ENCODE measurements around the gene STXBP6.

Gene STXBP6

DNA sequence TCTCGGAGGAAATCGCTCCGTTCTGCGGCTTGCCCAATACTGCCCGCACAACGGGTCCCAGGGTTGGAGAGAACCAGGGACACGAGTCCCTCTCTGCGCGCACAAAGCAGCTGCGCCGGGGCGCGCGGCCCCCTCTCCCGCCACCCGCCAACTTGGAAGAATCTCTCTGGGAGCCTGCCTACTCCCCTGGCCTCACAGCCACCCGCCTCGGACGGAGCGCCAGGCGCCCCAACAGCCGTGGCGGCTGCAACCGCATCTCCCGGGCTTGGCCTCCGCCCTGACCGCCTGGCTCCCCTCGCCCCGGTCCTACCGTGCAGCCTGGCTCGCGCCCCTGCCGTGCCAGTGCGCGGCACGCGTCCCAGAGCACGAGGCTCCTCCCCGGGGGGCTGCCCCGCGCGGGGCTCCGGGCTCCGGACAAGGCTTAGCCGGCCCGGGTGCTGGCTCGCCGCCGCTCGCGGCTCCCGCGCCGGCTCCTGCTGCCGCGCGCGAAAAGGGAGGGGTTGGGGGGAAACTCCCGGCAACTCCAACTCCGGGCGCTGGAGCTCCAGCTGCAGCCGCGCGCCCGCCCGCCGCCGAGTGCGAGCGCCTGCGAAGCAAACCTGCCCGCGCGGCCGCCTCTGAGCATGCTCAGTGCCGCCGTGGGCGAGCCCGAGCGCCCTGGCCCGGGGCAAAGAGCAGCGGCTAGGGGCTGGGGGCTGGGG is at the start of gene STXBP6:
TSS of gene STXBP6 (minus strand) at position 580 of the 701 bp plus-strand sequence. CDS start 75,329 bp downstream, outside the sequence.
- peak; percentile 88 for DNase-seq

DNA sequence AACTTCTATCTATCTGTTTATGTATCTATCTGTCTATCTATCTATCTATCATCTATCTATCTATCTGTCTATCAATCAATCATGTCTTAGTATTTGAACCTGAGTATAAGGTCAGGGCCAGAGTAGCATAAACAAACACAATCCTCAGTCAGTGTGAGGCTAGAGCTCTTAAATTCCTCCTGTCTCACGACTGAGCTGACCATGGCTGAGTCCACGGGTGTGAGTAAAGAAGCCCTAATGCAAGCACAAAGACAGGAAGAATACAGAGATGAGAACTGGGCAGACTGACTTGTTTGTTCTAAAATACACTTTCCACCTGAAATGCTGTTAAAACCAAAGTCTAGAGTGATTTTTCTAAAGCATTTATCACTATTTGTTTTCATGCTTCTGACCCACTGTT is 47.2 kb upstream of the STXBP6 start:
- DNase-seq, result no peak

DNA sequence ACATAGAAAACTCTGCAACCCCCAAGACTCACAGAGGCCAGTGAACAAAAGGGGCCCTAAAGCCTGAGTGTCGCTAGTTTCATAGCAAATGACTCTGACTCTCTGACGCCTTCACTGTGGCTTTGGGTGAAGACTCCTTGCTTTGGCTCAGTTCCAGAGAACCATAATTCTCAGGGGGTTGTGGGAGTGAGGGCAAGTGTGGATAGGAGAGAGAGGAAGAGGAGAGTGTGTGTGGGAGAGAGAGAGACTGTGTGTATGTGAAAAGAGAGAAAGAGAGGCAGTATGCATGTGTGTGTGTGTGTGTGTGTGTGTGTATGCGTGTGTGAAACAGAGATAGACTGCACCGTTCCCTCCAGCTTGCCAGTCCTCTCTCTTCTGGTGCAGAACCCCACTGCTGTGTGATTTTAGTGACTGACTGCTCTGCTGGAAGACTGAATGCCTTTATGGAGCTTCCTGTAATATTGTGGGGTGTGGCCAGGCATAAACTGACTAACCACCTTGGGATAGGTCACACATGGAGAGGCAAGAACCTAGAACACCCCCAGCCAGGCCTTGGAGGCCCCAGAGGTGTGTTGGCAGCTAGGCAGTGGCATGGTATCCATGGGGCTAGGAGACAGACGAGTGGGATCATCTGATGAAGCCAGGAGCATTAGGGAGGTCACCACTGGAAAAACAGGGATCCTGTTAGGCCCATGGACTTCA is 45.9 kb upstream of the STXBP6 start:
- DNase-seq, result peak; percentile 27

DNA sequence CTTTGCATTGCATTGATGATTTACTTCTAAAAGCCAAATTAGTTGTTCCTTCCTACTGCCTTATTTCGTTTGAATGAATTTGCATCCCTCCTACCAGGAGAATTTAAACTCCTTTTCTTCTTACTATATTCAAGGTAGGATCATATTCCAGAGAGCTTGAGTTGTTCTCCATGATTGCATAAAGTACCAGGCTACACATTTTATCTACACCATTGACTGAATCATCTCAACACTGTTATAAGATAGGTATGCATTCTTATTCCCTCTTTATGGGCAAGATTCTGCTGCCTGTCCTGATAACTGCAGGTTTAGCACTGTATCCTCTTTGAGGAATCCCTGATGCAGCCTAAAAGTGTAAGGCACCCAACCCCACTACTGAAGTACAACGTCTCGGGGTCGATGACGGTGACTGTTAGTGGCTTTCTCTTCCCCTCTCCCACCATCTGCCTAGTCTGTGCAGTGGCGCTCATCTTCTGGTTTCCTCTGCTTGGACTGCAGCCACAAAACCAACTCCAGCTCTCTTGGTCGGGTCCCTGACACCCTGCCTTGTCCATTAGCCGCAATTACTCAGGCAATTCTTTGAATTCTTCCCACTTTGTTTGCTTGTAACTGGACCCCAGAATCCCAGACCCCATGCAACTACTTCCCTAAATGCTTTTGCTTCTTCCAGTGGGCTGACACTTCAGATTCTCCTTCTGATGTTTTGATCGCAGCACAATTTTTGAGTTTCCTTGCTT is 44.4 kb upstream of the STXBP6 start:
- DNase-seq, result no peak

DNA sequence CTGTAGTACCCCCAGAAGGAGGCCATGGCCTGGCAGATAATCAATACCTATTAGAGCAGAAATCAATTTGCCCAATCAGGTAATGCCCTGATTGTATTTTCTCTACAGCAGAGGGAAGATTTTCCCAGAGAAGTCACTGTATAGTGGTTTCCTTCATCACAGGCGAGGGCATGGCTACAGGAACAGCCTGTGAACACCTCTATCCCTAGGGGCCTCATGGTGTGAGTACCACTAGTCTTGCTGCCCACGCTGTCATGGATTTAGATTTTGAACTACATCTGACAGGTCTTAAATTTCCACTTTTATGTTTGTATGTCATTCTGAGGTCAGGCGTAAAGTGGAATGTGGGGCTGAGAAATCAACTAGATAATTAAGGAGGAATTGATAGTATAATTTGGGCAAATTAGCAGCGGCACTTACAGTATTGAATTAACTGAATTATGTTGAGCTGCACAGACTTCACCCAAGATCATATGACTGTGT is 42.4 kb upstream of the STXBP6 start:
- peak; percentile 96 for DNase-seq

DNA sequence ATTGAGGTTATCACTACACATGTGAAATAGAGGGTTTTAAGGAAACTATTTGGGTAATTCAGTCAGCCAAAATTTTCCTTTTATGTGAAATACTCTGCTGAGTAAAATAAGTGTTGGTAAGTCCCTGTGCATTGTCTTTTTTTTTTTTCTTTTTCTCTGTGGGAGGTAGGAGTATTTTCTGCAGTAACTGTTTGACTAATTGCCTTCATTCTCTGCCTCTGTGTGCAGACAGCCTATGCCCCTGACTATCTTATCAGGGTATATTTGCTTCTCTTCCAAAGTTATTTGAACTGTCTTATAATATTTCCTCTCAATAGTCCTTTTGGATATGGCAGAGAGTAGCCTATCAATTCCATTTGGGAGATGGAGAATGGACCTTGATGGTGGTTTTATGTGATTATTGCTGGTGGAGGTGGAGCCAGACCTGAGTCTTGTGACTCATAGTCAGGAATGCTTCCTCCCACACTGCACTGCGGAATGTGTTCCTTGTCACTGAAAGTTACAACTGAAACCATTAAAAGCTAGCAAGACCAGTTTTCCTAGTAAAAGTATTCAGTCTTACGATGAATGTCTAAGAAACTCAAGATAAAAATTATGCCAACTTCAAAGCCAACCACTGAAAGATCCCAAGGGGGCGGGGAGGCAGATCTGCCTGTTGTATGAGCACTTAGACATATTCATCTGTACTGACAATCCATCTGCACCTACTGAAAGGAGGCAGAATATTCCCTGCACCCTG is 40.9 kb upstream of the STXBP6 start:
- DNase-seq, result peak; percentile 12

DNA sequence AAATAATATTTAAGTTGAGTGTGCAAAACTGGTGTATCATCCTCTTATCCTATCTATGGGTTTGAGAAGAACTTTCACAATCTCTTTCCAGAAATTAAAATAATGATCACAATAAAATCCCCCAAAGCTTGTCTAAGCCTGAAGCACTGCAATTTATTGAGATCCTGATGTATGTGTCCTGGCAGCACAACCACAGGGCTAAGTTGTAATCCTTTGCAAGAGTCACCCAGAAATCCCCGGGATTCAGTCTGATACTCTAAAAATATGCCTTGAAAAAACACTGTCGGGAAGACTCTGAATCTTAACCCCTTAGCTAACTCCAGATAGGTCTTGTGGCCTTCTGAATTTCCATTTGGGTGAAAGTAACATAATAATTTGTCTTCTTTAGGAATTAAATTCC is 40.3 kb upstream of the STXBP6 start:
- DNase-seq, result no peak

DNA sequence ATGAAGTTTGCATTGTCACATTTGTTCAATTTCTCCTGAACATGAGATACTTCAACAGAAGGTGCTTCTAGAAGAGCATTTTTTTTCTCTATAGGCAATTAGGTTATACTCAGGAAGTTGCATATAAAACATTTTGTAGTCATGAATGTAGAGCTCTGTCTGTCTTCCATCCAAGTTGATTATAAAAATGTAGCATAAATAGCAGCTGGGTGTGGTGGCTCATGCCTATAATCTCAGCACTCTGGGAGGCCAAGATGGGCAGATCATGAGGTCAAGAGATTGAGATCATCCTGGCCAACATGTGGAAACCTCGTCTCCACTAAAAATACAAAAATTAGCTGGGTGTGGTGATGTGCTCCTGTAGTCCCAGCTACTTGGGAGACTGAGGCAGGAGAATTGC is 39.5 kb upstream of the STXBP6 start:
- DNase-seq, result no peak

DNA sequence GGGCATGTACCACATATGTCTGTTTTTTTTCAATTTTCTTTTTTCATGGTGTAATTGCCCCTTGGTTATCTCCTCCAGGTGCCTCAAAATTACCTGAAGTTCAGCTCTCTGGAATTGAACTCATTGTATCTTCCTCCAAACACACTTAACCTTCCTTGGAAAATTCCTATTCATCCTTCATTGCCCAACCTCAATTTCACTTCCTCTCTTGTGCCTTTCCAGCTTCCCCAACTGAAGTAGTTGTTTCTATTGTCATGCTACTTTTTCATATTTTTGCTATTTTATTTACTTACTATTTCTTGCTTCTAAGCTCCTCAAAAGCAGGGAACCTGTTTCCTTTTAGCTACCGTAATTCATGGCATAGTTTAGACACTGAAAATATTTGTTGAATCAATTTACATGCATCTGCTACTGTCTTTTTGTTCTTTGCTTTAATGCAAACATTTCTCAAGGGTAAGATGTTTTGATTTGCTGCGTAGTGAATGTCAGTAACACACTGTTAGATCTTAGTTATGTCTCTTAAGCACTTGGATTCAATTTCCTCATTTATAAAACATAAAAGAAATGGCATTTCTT is 37.0 kb upstream of the STXBP6 start:
- no peak for DNase-seq

DNA sequence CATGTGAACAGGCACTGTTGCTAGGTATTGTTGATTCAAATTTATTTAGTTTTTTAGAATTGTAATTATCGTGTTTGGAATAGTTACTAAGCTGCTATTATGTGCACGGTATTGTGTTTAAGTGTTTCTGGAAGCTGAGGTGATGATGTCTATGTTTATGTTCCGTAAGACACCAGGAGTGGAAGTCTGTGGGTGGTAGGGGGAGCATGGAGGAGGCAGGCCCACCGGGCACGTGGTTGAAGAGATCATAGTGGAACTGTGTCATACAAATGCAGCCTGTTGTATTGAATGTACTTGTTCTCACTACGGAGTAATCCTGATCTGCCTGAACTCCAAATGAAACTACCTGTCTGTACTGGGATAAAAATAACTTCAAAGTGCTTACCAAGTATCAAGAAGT is 36.1 kb upstream of the STXBP6 start:
- peak; percentile 61 for DNase-seq

DNA sequence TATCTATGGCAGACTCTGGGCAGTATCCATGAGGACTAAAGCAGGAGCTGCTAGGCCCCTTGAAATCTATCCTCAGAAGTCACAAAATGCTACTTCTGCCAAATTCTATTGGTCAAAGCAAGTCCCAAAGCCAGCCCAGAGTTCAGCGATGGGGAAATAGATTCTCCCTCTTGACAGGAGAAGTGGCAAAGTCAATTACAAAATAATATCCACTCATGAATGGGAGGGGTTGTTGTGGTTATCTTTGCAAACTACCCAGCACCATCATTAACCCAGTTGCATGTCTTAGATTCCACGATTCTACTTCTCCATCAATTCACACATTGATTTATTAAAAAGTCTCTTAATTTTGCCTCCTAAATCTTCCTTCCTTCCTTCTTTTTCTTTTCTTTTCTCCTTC is 30.7 kb upstream of the STXBP6 start:
- DNase-seq, result no peak

DNA sequence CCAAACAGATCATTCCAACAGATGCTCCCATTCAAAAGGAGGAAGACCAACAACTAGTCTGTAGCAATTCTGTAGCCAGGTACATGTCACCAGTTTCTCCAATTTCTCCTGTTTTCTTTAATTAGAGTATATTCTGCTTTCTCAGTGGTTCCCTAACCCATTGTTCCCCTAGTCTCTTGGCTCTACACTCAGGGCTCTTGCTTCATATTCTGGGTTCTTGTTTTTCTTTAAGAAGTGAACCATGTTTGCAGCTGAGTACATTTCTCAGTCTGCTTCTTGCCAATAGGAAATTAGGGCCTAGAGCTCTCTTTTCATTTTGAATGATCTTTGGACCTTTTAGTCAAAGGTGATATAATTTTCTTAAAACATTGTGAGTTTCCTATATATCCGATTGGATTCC is 29.4 kb upstream of the STXBP6 start:
- no peak for DNase-seq

DNA sequence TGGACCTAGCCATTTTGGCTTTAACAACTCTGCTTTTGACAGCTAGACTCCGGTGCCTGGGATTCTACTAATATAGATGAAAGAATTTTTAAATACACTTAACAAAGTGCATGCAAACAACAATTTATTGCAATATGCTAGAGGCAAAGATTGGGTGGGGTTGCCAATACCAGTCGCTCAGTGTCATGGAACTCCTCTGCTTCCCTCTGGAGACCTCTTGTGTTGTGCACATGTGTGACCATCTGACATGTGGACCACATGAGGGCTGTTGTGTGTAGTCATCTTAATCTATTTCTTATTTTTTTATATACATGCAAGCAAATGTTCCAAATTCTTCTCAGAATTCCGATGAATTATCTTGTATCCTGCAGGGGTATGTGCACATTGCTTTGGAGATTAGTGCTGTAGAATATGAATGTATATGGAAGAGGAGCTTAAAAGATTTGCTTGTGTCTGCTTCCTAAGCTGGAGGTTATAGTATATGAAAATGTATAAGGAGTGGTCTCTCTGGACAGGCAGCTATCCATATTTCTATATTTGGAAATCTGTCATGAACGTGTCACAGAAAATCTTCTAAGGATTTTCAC is 24.2 kb upstream of the STXBP6 start:
- no peak for DNase-seq

DNA sequence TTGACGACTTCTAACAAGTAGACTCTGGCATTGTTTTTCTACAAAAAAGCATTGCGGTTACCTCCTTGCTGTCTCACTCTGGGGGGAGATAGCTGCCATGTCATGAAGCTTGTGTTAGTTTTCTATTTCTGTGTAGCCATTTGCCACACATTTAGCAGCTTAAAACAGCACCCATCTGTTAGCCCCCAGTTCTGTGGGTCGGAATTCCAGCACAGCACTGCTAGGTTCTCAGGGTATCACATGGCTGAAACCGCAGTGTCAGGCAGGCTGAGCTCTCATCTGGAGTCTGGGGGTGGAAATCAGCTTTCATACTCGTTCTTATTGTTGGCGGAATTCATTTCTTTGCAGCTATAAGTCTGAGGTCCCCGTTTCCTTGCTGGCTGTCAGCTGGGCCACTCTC is 19.9 kb upstream of the STXBP6 start:
- DNase-seq, result no peak

DNA sequence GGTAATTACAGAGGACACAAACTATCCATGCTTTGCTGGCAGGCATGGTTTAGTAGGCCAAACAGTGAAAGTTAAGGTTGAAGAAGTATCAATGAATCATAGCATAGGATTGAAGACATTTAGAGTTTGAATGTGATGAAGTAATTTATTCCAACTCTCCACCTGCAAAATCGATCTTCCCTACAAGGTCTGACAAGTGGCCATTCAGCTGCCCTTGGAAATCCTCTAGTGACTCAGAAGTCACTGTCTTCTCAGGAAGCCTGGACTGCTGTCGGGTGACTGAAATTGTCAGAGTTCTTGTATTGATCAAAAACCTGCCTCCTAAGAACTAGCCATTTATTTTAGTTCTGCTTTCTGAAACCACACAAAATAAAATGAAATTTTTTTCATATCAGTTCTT is 17.7 kb upstream of the STXBP6 start:
- no peak for DNase-seq

DNA sequence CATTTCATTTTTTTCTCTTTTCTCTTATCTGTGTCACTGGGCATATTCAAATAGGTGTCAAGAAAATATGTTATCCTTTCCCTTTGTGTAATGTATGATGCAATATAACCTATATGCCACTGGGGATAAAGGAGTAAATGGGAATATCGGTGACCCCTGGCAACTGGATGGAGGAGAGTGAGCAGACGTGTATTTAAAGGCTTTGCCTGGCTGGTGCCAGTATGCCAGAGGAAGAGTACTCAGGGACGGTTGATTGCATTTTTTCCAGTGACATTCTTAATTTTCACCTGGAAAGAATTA is 12.0 kb upstream of the STXBP6 start:
- peak; percentile 85 for DNase-seq

DNA sequence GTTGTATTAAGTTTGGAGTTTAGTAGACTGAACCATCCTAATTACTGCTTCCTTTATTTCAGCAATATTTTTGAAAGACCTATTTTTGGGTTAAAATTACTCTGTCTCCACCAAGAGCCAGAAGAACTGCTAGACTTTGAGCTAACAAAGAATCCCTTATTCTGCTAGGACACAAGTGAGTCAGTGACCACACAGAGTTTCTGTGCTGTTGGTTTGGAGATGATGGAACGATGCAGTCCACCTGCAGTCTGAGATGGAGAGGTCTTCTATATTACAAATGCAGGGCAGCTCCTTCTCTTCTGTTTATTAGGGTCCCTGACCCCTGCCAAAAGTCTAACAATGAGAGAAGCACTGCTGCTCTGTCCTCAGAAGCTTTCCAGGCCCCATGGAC is 6.7 kb upstream of the STXBP6 start:
- DNase-seq, result no peak

DNA sequence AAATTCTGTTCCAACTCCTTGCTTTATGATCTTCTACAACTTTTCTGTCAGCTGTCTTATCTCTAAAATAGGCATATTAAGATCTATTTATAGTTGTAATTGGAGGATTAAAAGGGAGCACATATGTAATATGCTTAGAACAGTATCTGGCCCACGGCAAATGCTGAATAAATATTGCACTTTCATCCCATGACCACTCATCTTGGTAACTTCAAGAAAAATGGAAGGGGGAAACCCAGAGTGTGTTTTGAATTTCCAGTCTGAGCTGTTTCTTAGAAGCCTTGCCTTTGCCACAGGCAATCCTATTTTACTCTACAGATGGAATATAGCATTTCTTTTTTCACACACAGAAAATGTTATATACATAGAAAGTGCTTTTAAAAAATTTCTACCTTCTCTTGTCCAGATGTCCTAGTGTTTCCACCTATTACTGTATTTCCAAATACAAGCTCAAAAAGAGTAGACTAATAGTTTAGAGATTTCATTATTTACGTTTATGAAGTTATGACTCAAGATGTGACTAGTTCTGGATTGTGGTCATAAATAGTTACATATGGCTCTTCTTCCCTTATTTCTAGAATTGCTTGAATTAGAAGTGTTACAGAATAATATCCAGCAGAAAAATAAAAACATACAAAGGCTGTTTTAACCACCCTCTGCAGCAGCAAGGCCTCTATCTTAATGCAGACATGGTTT is 6.2 kb upstream of the STXBP6 start:
- no peak for DNase-seq

DNA sequence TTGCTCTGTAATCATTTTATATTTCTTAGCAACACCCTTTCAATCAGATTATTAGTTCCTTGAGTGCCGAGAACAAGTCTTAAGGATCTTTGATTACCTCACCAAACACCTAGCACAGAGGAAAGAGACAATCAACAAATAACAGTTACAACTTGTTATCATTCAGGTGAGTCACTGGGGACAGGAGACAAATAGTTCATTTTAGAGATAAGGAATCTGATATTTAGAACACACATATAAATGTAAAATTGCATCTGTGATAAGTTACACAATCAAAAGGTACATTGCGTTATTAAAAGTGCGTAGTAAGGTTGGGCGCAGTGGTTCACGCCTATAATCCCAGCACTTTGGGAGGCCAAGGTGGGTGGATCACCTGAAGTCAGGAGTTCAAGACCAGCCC is 5.1 kb upstream of the STXBP6 start:
- DNase-seq, result no peak

DNA sequence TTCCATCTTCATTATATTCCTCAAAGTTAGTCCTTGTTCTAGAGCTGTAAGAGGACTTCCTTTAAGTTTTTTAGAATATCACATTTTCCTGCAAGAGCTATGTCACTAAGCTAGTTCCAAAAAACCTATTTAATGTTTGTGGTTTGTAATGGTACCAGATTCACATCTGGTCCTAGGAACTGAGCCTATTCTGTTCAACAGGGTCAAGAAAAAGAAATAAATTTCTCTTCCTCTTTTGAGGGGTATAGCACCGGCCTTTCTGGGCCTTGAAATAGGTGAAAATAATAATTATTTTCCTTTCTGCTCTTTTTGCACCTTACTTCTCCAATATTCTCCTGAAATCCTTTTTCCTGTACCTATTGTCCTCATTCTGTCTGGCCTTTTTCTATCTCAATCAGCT is 3.6 kb upstream of the STXBP6 start:
- DNase-seq, result no peak

DNA sequence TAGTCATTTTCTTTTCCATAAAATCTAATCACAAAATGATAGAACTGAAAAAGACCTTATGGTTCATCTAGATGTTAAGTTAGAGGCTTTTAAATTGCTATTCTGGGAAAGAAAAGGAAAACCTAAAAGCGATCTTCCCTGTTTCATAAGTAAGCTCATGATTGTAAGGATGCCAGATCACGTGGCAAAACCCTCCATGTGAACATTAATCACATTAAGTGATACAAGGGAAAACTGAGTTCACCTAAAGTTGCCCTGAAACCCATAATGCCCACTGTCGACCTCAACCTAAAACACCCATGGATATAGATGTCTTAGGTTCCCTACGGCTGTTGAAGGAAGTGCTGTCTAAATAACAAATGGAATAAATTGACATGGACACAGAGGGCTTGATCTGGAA is 3.0 kb upstream of the STXBP6 start:
- DNase-seq, result no peak

DNA sequence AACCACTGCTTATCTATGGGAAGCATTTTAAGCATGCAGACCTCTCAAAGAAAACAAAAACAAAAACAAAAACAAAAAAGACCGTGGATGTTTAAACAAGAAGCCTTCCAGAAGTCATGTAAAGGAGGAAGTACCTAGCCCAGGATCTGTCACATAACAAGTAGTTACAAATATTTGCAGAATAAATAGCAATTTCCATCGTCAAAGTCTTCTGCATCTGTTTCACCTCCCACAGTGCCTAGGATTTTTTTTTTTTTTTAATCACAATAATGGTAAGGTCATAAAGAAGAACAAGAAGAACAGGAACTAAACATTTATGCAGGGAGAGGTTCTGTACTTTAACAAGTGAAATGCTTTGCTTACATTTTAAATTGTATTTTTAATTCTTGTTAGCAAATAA is 2.4 kb upstream of the STXBP6 start:
- DNase-seq, result no peak

Measured in NCI-H69 (cell line).